DMS79 (cell line): ENCODE measurements around the gene ADIPOR2.

Experiments used
- DNase-seq: peaks from one replicate; lab custom pipeline; 2025; lab: John Stamatoyannopoulos, UW

ADIPOR2 gene

GRCh38 chr12:1737652-1738286 lies 46.9 kb downstream of the ADIPOR2 start:
- no peak for DNase-seq

GRCh38 chr12:1738446-1738845 lies 47.6 kb downstream of the ADIPOR2 start:
- no peak for DNase-seq

GRCh38 chr12:1739368-1739767 lies 48.5 kb downstream of the ADIPOR2 start:
- no peak for DNase-seq

- no peak for DNase-seq
These were observed 49.5 kb downstream of the ADIPOR2 start for GRCh38 chr12:1740161-1740948.

GRCh38 chr12:1741154-1741949 lies 50.5 kb downstream of the ADIPOR2 start:
- DNase-seq = no peak

- no peak for DNase-seq
These were observed 54.1 kb downstream of the ADIPOR2 start for GRCh38 chr12:1744932-1745331.

GRCh38 chr12:1747609-1748008 lies 56.7 kb downstream of the ADIPOR2 start:
- no peak for DNase-seq

GRCh38 chr12:1749019-1749418 lies 58.1 kb downstream of the ADIPOR2 start:
- DNase-seq = no peak

GRCh38 chr12:1750300-1750699 lies 59.4 kb downstream of the ADIPOR2 start:
- DNase-seq = no peak

GRCh38 chr12:1758376-1758775 lies 67.5 kb downstream of the ADIPOR2 start:
- no peak for DNase-seq

- no peak for DNase-seq
These were observed 68.0 kb downstream of the ADIPOR2 start for GRCh38 chr12:1758887-1759286.

- no peak for DNase-seq
These were observed 69.9 kb downstream of the ADIPOR2 start for GRCh38 chr12:1760566-1761382.

- no peak for DNase-seq
These were observed 71.0 kb downstream of the ADIPOR2 start for GRCh38 chr12:1761857-1762256.

- no peak for DNase-seq
These were observed 72.3 kb downstream of the ADIPOR2 start for GRCh38 chr12:1763153-1763552.

GRCh38 chr12:1766110-1766509 lies 75.2 kb downstream of the ADIPOR2 start:
- no peak for DNase-seq

GRCh38 chr12:1767407-1768090 lies 76.7 kb downstream of the ADIPOR2 start:
- DNase-seq = no peak

- no peak for DNase-seq
These were observed 77.7 kb downstream of the ADIPOR2 start for GRCh38 chr12:1768615-1769014.

- no peak for DNase-seq
These were observed 79.1 kb downstream of the ADIPOR2 start for GRCh38 chr12:1769809-1770494.

- no peak for DNase-seq
These were observed 83.2 kb downstream of the ADIPOR2 start for GRCh38 chr12:1773937-1774655.
